GM19438 (cell line): Measurements from ENCODE around the gene MRPS18A.
"Not testable (repeated sequence)": the region's sequence is repeated elsewhere in the genome, so short reads cannot be mapped to it uniquely, and the experiment has no call there.

Experiments used
- ATAC-seq: cut with Tn5 transposase; IDR thresholded peaks from one replicate; pipeline ENCODE4 v1.9.1; 2021; ENCODE audit warnings: low read depth; ENCODE audit not compliant: unreplicated experiment

Gene MRPS18A

DNA sequence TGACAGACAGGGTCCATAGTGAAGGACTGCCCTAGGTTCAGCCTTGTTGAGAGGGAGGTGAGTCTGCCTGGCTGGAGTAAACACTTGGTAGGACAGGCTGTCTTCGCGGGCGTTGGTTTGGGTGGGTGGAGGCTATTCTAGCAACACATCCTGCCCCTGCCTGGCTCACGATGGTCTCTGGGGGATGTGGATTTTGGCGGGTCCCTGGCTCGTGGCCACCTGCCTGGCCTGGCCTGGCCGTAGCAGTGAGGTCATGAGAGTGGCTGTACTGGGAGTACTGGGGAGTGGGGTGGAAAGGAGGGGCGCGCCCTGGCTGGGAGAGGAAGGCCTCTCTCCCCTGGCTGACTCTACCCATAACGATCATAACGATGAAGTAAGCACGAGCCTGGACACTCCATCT, 30.2 kb upstream of the MRPS18A start:
- no peak for ATAC-seq

DNA sequence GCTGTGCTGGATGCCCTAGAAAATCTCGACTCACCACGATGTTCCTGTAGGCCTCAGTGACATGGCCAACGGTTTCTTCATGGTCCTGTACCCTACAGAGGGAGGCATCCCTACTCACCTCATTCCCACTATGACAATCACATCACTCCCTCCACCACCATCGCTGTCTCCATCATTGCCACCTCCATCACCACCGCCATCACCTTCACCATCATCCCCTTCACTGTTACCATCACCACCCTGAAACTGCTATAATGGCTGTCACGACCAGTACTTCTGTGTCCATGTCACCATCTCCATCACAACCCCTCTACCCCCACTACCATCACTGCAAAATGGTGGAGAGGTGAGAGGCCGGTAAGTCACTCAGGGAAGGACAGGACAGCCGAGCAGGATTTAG, 29.8 kb upstream of the MRPS18A start:
- ATAC-seq: no peak

DNA sequence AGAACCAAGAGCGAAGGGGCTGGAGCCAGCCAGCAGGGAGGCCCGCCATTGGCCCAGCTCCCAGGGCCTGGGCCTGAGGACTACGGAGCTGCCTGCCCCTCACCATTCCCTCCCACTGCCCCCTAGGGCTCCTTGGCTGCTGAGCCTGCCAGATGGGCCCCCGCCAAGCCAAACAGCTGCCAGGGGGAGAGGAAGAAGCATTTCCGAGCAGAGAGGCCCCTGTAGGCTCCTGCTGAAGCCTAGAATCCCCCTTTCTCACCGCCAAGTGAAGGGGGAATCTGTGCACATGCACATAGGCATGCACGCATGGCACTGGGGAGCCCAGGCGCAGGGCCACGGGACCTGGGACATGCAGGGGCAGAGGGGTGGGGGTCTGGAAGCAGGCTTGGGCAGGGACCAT, 28.5 kb upstream of the MRPS18A start:
- ATAC-seq: no peak

DNA sequence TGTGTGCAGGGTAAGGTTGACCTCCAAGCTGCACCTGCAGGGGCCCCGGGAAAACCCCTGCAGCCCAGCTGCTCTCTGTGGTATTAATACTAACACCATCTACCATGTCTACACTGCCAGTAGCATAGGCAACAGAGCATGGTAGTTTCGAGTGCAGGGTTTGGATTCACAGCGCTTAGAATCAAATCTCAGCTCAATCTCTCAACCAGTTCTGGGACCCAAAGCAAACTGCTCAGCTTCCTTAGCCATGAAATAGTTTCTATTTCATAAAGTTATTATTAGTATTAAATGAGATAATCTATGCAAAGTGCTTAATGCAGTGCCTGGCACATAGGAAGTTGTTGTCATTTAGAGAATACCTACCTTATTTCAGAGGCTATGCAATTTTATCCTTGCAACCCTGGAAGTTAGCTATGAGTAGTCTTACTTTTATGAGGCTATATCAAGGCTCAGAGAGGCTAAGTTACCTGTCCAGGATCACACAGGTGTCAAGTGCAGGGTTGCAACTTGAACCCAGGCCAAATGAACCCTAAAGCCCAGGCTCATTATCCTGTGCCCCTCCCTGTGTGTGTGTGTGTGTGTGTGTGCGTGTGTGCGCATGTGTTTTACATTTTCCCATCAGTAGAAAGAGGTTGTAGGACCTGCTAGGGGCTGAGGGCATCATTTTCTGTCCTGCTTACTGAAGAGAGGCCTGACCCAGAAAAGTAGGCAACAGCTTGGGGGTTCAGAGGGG, 27.6 kb upstream of the MRPS18A start:
- ATAC-seq: peak; percentile 86

DNA sequence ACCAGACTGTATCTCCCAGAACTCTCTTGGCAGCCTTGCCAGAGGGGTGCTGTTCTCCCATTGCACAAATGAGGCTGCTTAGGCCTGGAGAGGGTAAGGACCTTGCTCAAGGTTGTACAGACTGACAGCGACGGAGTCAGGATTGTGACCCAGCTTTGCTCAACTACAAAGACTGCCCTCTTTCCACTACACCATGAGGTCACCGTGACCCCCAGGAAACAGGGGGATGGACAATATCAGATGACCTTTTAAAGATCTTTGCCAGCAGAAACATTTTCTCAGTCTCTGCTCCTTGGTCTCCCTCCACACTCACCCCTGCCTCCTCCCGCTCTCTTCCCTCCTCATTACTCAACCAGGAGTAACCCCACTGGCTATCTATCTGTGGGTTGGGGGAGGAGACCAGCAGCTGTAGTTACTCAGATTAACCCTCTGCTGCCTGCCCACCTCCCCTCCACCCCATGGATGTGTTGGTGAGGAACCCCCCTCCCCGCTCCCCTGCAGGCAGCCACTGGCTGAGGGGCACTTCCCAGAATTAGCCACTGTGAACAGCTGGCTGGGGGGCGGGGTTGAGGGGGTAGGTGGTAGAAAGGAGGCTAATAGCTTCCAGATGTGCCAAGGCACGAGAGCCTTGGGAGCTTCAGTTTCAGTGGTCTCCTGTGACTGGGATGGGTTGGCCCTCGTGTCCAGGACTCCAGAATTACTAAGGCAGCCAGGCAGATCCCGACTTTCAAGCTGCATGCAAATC, 26.9 kb upstream of the MRPS18A start:
- peak; percentile 26 for ATAC-seq

DNA sequence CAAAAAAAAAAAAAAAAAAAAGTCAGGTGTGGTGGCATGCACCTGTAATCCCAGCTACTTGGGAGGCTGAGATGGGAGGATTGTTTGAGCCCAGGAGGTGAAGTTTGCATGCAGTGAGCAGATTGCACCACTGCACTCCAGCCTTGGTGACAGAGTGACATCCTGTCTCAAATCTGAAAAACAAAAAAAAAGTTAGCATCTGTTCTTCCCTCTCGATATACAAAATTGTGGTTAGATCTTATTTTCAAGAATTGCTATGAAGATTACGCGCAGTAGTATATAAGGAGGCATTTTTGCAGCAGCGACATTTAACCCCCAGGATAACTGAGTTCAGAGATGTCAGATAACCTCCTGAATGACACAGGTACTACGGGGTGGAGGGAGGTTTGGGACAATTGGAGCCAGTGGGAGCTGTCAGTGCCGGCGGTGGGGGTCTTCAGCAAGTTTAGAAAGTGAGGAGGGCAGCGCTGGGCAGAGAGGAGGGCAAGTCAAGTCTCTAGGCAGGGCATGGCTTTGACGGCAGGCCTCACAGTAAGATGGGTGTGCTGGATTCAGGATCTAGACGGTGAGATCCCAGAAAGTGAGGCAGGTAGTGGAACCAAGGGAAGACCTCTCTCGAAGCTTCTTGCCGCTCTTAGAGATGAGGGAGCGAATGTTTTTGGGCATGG, 26.2 kb upstream of the MRPS18A start:
- no peak for ATAC-seq

DNA sequence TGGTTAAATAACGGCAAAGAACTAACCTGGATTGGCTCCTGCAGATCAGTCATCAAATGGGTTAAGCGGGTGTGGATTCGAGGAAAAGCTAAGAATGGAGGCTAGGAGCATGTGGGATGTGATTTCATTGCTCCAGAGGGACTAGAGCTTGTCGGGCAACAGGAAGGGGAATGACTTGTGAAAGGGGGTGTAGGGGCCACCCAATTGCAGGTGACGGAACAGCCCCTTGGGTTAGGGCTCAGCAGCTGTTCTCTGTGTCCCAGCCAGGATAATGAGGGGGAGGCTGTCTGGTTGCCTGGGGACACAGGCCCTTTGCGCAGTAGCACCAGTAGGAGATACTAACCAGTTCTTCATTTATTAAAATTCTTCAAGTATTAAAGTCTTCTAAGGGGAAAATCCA, 25.0 kb upstream of the MRPS18A start:
- no peak for ATAC-seq

DNA sequence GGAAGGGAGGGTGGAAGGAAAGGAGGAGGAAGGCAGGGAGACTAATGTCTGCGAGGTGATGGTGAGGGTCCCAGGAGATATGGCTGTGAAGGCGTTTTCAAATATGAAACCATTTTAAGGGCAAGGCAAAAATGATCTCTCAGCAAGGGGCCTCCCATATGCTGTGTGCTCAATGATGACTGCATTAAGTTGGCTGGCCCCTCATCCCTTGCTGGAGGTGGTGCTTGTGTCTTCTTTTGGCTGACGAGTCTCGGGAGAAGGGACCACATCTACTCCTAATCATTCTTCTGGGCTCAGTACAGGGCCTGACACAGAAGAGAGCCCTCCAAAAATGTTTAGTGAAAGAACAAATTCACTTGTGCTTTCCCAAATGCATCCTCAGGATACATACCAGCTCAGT, 23.0 kb upstream of the MRPS18A start:
- ATAC-seq: no peak

DNA sequence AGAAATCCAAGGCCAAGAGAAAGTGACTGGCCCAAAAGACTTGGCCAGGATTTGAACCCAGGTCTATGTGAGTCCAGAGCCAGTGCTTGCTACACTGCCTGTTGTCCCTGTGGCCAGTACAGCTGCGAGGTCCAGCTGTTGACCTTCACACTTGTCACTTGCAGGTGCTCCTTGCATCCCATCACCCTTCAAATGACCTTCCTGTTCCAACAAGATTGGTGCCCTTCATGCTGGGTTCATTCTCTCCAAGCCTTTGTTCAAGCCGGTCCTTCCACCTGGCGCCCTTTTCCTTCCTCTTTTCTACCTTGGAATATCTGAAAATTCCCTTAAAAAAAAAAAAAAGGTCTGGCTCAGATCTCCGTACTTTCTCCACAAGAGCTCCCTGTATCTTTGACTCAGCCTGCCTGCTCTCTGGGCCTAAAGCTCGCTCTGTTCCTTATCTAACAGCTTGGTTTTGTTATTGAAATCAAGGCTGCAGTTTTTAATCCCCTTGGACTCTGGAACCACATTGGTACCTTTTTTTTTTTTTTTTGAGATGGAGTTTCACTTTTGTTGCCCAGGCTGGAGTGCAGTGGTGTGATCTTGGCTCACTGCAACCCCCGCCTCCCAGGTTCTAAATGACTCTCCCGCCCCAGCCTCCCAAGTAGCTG, 22.2 kb upstream of the MRPS18A start:
- ATAC-seq: no peak

DNA sequence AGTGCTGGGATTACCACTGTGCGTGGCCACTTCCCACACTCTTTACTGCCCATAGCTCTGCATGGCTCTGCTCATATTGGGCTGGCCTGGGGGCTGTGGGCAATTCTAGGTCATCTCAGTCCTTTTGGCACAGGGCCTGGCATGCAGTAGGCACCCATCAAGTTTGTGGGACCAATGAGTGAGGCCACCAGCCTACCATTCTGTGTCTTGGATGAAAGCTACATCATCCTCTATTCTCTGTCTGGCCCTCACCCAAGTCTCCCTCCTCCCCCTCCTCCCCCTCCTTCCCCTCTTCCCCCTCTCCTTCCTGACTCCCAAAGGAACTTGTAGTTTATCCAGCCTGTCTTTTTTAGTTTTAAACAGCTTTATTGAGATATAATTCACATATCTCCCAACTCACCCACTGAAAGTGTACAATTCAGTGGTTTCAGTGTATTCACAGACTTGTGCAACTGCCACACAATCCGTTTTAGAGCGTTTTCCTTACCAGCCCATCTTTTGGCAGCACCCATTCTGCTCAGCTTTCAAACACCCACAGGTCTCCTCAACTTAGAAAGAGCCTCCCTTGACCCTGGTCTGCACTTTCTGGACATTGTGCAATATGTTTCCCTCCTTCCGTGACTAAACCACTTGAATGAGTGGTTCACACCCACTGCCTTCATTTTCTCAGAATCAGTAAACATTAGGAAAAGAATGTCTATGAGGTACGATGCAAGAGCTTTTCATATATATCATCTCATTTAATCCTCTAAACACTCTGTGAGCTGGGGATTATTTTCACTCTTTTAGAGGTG, 21.5 kb upstream of the MRPS18A start:
- no peak for ATAC-seq

DNA sequence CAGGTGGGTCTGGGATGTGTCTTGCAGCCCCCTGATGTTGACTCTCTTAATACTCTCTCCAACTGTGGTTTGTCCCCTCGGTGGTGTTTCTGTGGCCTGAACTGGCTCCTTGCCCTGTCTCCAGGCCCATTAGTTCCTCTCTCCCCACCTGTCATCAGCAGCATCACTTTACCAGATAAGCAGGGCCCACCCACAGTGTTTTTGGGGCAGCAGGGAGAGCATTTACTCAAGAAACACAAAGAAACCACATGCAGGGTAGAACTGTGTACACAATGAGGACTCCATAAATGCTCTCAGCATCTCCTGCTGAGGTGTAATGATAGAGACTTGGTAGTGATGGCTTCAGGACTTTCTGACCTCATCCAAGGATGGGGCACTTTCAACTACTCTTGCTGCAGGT, 20.2 kb upstream of the MRPS18A start:
- ATAC-seq: no peak

DNA sequence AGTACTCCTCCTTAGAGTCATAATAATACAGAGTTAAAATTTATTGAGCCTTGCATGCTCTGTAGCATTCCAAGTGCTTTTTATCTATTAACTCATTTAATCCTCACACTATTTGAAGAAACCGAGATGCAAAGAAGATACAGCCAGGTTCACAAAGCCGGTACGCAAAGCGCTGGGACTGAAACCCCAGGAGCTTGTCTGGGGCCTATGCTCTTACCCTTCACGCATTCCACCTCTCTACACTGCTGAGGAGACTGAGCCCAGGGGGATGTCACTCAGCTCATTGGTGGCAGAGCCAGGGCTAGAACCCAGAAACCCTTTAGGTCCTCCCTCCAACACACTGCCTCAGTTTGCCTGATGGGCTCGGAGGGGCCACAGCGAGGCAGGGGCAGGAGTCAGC, 19.7 kb upstream of the MRPS18A start:
- no peak for ATAC-seq

DNA sequence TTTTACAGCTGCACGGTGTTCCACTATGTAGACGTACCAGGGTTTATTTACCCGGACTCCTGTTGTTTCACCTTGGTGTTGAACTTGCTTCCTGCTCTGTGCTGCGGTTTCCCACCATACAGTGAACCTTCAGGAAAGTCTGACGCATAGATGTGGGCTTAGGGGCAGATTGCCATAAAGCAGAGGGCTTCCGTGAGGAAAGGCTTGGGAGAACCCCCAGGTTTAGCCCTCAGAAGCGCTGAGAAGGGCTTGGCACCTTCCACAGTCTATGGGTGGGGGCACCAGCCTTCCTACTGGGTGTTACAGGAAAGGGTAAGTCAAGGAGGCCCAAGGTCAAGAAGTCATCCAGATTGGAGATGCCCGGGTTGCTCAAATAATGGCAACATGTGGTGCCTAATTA, 19.2 kb upstream of the MRPS18A start:
- no peak for ATAC-seq

DNA sequence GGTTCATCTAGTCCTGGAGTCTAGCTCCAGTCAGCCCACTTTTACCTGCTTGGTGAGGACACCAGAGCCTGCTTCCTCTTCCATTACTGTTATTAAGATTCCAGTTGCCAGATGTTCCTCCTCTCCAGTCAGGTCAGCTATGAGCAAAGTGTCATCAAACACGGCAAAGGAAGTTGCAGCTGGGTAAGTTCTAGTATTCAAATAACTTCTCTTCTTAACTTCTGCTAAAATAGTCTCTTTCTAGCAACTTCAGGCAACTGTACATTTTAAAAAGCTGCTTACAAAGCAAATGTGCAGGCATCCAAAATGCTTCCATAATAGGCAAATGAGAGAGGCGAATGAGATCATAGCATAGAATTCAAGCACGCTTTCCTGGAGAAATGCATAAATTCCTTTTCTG, 18.4 kb upstream of the MRPS18A start:
- no peak for ATAC-seq

DNA sequence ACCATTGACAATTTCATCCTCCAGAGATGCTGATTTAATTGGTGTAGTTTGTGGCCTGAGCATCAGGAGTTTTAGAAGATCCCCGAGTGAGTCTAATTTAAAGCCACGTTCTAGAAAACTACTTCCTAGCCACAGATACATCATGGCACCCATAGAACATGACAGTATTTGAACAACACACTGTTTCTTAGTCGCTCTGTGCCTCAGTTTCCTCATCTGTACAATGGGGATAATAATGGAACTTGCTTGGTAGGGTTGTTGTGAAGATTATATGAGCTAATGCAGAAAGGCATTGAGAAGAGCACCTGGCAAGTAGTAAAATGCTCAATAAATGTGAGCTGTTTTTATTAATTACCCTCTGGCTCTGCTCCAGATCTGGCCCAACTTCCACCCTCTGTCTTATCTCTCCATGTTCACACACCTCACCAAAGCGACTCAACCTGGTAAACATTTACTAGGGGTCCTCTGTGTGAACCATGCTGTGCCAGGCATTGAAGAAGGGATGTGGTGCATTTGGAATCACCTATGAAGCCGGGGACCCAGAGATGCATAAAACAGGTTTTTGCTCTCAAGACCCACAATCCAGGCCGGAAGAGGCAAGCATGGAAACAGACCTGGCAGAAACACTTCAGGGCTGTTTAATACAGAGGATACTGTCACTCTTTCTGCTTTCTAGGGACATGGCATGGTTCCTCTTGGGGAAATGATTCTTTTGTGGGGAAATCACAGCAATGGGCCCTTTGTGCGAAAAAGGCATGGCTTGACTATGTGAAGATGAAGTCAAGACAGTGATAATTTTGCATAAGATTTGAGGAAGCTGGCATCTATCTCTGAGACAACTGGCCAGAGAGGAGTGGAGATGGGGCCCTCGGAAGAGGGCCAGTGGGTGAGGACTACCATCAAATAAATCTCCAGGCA, 16.2 kb upstream of the MRPS18A start:
- ATAC-seq: no peak

DNA sequence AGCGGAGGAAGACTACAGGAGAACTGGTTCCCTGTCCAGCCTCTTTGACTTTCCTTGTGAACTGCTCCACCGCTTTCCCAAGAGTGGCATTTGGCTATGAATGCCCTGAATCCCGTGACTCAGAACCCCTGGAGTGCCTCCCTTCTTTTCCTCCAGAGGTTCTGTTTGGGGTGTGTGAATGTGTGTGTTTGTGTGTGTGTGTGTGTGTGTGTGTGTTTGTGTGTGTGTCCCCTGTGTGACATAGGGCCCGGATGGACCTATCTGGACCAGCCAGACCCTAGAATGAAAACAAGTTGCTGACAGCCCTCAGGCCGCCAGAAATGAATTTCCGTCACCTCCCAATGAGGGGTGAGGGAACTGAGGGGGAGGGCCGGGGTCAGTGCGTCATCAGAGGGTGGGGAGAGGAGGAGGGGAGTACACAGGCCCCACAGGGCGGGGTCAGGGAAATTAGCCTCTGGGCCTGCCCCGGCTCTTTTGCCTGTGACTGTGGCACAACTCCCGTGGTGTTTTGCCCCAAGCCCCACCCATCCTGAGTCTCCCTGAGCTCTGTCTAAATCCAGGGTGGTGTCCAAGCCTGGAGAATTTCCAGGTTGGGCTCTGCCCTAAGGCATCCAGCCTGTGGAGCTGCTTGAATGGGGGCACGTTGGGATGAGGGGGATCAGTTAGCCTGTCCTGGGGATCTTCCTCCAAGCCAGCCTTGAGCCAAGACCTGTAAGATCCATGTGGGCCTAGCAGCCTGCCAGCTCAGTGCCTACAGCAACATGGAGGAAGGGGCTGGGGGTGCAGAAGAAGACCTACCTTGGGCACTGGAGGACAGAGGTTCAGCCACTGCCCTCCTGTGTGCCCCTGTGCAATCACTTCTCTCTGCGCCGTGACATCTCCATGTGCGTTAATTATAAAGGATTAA, 15.2 kb upstream of the MRPS18A start:
- ATAC-seq: no peak

DNA sequence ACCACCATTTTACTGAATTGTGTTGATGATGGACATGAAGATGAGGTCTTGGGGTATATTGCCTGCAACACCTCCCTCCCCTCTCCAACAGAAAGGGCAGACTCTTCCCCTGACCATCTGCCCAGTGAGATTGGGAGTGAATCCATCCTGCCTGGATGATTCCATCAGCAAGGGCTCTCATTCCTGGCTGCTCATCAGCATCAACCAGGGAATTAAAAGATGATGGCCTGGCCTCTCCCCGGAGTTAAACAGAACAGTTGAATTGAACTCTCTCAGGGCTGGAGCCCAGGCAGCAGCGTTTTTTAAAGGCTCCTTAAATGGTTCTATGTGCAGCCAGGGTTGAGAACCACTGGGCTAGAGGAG, 14.6 kb upstream of the MRPS18A start:
- ATAC-seq: no peak

DNA sequence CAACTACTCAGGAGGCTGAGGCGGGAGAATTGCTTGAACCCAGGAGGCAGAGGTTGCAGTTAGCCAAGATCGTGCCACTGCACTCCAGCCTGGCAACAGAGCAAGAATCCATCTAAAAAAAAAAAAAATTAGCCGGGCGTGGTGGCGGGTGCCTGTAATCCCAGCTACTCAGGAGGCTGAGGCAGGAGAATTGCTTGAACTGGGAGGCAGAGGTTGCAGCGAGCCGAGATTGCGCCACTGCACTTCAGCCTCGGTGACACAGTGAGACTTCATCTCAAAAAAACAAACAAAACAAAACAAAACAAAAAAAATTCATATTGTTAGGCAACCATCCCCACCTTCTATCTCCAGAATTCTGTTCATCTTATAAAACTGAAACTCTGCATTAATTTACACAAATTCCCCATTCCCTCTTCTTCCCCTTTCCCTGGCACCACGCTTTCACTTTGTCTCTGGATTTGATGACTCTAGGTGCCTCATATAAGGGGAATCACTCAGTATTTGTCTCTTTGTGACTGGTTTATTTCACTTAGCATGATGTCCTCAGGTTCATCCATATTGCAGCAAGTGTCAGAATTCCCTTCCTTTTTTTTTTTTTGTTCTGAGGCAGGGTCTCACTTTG, 13.5 kb upstream of the MRPS18A start:
- ATAC-seq: not testable (repeated sequence)
